Heart left ventricle (tissue), 16 donors: Measurements from ENCODE around the gene SUGCT. TPM values are rescaled to one million over a fixed set of nuclear protein-coding genes. Genes with fewer than 3 reads are reported as not detected.

Experiments
- ATAC-seq, 4 donors: fragments of 200-7000 bp; cut with Tn5 transposase; one replicate each; pipeline ENCODE4 v1.9.1; 2020 to 2022; ENCODE audit warnings: moderate library complexity in 4 of 4, mild to moderate bottlenecking in 3 of 4, moderate number of reproducible peaks in 1 of 4
- DNase-seq, 5 donors: peaks; one replicate each; pipeline ENCODE4 v3.0.0-alpha.2; 2020
- H3K27ac ChIP-seq, 12 donors: fragments of 200-600 bp; sonication (generic) in 4 of 12; one replicate each; pipeline versions ENCODE4 v1.5.0 to v1.8.0; 2016 to 2022; ENCODE audit warnings: mild to moderate bottlenecking in 2 of 12
- H3K27me3 ChIP-seq, 9 donors: fragments of 200-600 bp; sonication (generic) in 2 of 9; one replicate each; pipeline versions ENCODE4 v1.5.1 to v1.8.0; 2016 to 2022; ENCODE audit warnings: mild to moderate bottlenecking in 3 of 9
- H3K36me3 ChIP-seq, 9 donors: fragments of 200-600 bp; sonication (generic) in 2 of 9; one replicate each; pipeline versions ENCODE4 v1.5.0 to v1.8.0; 2018 to 2022; ENCODE audit warnings: mild to moderate bottlenecking in 2 of 9
- H3K4me1 ChIP-seq, 12 donors: fragments of 200-600 bp; sonication (generic) in 4 of 12; one replicate each; pipeline versions ENCODE4 v1.5.0 to v1.8.0; 2016 to 2022; ENCODE audit warnings: mild to moderate bottlenecking in 3 of 12
- H3K4me3 ChIP-seq, 12 donors: fragments of 200-600 bp; sonication (generic) in 4 of 12; one replicate each; pipeline versions ENCODE4 v1.5.0 to v1.8.0; 2017 to 2022; ENCODE audit warnings: mild to moderate bottlenecking in 9 of 12, moderate library complexity in 4 of 12
- H3K9me3 ChIP-seq, 12 donors: fragments of 200-600 bp; sonication (generic) in 4 of 12; one replicate each; pipeline versions ENCODE4 v1.5.0 to v1.8.0; 2016 to 2022; ENCODE audit warnings: mild to moderate bottlenecking in 1 of 12
- POLR2A ChIP-seq, 2 donors: fragments of 450-650 bp; IDR thresholded peaks; one replicate each; pipeline ENCODE4 v1.6.1; 2017; ENCODE audit warnings: antibody characterized with exemption in 2 of 2, mild to moderate bottlenecking in 2 of 2, moderate library complexity in 2 of 2
- WGBS, 4 donors: extraction: QIAGEN DNeasy Blood & Tissue Kit in 2 of 4; methylation state at CpG; one replicate each; pipeline versions ENCODE4 v1.1.5 to v1.1.7; 2013 to 2018; 5-methylcytosine and 5-hydroxymethylcytosine counted together
- intact Hi-C, 10 donors: fragments of 100-400 bp; cut with DNase I; formaldehyde crosslinking; loops; one replicate each; pipeline versions ENCODE4 v1.11.1 to v1.14.2; 2022
- polyA plus RNA-seq, 2 donors: library from polyadenylated mRNA; stranded (reverse); fragments of 200-250 nt; gene quantifications; one replicate each; pipeline ENCODE4 v1.2.3, GENCODE V29; 2013
- total RNA-seq, 9 donors: library from RNA; depleted of rRNA in 2 of 9; stranded (reverse); fragments of >200 nt in 2 of 9; fragmentation: NEBNext Ultra II Directional in 3 of 9; extraction: Animal tissue kit (Norgen Biotek cat#: 25700) in 3 of 9; gene quantifications; one replicate each; pipeline versions ENCODE4 v1.1.0 to v1.2.4, GENCODE V29; 2016 to 2023
- TF ChIP-seq, protein P1 (sequence below), 12 donors: fragments of 200-600 bp; sonication (generic) in 4 of 12; IDR thresholded peaks; one replicate each; pipeline versions ENCODE4 v1.5.0 to v1.8.0; 2018 to 2022; ENCODE audit warnings: antibody characterized with exemption in 12 of 12, mild to moderate bottlenecking in 5 of 12
- donor health status: ischemic (EF 13 %, LVEDD 7.1; RV severe dilation, severe dysfunction).
- donor health status: healthy with polysubstance abuse.
- donor health status: DM: no; HTN: yes; CAD: no.
- donor health status: DM: no; HTN: no; CAD: no.
- donor health status: ischemic (EF 25% LVEDD 6.9; RV normal size, moderate dysfunction).
- donor health status: ischemic (EF 25% LVEDD 5.7; RV mildly dilated, moderate dysfunction).
- donor health status: healthy.
- donor health status: DM: yes; HTN: yes; CAD: no.
- donor health status: ischemic (EF 35%, LVEDD 5.7; RV mildly dilated, moderate dysfunction).
- donor health status: nonischemic (EF 11% LVEDD 7.7; RV severe dilation, severe dysfunction).
- donor health status: DM: yes; HTN: yes; CAD: no.
- donor health status: PGD.
- donor health status: ischemic (EF 29% LVEDD 5.4; RV normal size, mild dysfunction).
- donor health status: nonischemic (EF 23%, LVEDD 6.1; RV moderate dilation, normal function).

Gene SUGCT
- total and polyA plus RNA-seq, 11 donors: 1.4 to 7.6 (median 4.4) TPM

DNA sequence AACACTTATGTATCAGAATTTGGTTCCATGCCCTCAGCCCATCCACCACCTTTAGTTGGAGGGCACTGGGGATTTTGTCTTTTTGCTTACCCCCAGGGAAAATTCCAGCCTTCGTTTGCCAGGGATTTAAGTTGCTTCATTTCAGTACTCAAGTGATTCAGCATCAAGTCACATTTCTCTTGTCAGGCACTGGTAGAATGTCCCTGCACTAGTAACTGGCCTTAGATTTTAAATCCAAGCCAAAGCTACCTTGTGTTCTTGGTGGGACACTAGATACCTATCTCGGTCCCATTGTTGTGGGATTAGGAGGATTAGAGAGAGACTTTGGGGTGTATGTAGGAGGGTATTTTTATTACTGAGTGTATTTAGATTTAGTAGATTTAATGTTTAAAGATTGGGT lies 613.1 kb downstream of the SUGCT start:
- H3K4me1 ChIP-seq: no peaks in the 10 kb centered on the region
- ATAC-seq: no peak
- intact Hi-C loops: no loop called here
- H3K9me3 ChIP-seq: no peaks in the 10 kb centered on the region
- no peak overlapping the region for H3K27ac ChIP-seq
- H3K36me3 ChIP-seq: no peaks in the 10 kb centered on the region
- DNase-seq: no peak
- no peak overlapping the region for H3K4me3 ChIP-seq
- TF ChIP-seq, protein P1, sequence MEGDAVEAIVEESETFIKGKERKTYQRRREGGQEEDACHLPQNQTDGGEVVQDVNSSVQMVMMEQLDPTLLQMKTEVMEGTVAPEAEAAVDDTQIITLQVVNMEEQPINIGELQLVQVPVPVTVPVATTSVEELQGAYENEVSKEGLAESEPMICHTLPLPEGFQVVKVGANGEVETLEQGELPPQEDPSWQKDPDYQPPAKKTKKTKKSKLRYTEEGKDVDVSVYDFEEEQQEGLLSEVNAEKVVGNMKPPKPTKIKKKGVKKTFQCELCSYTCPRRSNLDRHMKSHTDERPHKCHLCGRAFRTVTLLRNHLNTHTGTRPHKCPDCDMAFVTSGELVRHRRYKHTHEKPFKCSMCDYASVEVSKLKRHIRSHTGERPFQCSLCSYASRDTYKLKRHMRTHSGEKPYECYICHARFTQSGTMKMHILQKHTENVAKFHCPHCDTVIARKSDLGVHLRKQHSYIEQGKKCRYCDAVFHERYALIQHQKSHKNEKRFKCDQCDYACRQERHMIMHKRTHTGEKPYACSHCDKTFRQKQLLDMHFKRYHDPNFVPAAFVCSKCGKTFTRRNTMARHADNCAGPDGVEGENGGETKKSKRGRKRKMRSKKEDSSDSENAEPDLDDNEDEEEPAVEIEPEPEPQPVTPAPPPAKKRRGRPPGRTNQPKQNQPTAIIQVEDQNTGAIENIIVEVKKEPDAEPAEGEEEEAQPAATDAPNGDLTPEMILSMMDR (IDR thresholded peaks at IDR 0.05): no peak
- no peak for TF ChIP-seq POLR2A (IDR thresholded peaks at IDR 0.05)
- no peaks in the 10 kb centered on the region for H3K27me3 ChIP-seq
- 71 to 80% (median 77%) methylated on average over 2 of the region's 2 CpGs for WGBS, 4 donors

DNA sequence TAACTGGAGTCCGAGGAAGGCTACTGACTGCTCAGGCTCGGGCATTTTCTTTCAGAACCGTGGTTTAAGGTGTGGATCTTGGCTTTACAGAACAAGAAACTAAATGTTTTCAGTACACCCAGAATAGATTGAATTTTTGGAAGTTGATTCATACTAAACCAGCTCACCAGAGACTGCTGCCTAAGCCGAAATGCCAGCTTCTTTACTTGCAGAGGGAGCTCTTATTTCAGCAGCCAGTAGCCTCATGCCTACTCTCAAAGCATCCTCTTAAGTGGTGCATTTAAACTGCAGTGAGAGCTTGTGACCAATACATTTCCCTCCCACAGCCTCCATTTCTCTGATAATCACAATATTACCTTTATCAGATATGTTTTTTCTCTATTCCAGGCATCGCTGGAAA lies 615.1 kb downstream of the SUGCT start:
- 93 to 97% (median 95%) methylated on average over 5 of the region's 5 CpGs for whole genome bisulfite sequencing, 4 donors
- H3K27ac ChIP-seq: no peak overlapping the region
- ATAC-seq: no peak

DNA sequence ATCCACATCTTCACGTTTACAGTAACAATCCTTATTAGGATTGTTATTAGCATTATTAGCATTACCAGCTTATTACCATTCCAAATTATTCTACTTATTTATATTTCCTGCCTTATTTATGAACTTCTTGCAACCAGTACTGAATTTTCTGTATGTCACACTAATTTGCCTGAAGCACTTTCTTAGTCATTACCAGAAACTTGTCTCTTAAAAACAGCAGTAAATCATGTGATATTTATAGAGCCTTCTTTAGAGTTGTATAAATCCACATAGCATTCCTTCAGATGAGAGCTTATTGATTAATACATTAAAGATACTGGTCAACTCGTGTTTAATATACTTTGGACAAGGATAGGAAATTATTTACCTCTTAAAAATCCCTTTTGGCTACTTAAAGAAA lies 618.6 kb downstream of the SUGCT start:
- DNase-seq (no peak), ATAC-seq (no peak)
- no peak overlapping the region for H3K27ac ChIP-seq
- no peak overlapping the region for H3K4me3 ChIP-seq
- no peaks in the 10 kb centered on the region for H3K27me3 ChIP-seq
- no peak for TF ChIP-seq POLR2A (IDR thresholded peaks at IDR 0.05)
- 80 to 85% (median 83%) methylated on average over 2 of the region's 2 CpGs for WGBS, 4 donors
- H3K36me3 ChIP-seq: no peaks in the 10 kb centered on the region
- intact Hi-C loops: no loop called here
- no peaks in the 10 kb centered on the region for H3K9me3 ChIP-seq
- no peaks in the 10 kb centered on the region for H3K4me1 ChIP-seq

More for the DNA sequence above, 615.1 kb downstream of the SUGCT start:
- intact Hi-C loops: no loop called here
- DNase-seq: no peak
- Histone ChIP-seq H3K4me3 (no peak overlapping the region), H3K27me3 (no peaks in the 10 kb centered on the region), H3K4me1 (no peaks in the 10 kb centered on the region), H3K9me3 (no peaks in the 10 kb centered on the region), H3K36me3 (no peaks in the 10 kb centered on the region)
- TF ChIP-seq, protein P1 (IDR thresholded peaks at IDR 0.05): no peak
- TF ChIP-seq POLR2A (IDR thresholded peaks at IDR 0.05): no peak

DNA sequence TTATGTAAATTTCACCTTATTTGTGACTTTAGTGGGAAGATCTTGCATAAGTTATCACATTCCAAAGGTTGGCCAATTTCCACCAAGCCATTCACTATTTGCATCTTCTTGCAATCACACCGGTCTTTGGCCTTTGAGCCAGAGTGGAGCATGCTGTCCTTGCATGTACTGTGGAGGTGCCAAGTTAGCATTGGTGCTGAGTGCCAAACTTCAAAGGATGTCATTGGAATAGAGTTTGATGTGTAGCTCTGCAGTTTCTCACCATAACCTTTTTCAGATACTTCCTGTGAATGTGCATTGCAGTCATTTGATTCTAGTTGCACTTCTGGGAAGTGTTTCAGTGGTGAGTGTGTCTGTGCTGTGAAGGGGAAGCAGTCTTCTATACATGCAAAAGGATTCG lies 620.6 kb downstream of the SUGCT start:
- peak in 2 of 4 donors; percentile 34 to 51 for ATAC-seq
- WGBS, 4 donors: 65 to 77% (median 73%) methylated on average over 2 of the region's 2 CpGs
- no peaks in the 10 kb centered on the region for H3K9me3 ChIP-seq
- intact Hi-C loops: no loop called here
- no peaks in the 10 kb centered on the region for H3K4me1 ChIP-seq
- no peak for DNase-seq
- no peak overlapping the region for H3K27ac ChIP-seq
- TF ChIP-seq POLR2A (IDR thresholded peaks at IDR 0.05): no peak
- TF ChIP-seq, protein P1 (IDR thresholded peaks at IDR 0.05): no peak
- no peaks in the 10 kb centered on the region for H3K36me3 ChIP-seq
- no peak overlapping the region for H3K4me3 ChIP-seq
- no peaks in the 10 kb centered on the region for H3K27me3 ChIP-seq

DNA sequence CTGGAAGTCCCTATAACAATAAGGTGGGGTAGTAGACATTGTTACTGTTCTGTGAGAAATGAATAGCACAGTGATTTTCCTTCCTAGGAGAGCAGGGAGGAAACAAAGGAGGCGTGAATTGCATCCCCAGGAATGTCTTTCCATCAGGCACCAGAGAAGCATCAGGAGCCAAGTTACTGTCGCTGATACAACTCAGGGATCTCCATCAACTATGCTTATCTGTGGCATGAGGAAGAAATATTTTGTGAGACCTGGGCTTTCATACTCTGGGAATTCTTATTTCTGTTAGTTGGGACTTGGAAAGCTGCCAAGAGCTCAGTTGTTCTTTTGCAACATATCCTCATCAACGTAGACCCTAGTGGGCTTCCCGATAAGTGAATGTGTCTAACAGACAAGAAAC lies 622.3 kb downstream of the SUGCT start:
- 48 to 78% (median 69%) methylated on average over 4 of the region's 4 CpGs for WGBS, 4 donors
- TF ChIP-seq, protein P1 (IDR thresholded peaks at IDR 0.05): no peak
- no peak for TF ChIP-seq POLR2A (IDR thresholded peaks at IDR 0.05)
- no peaks in the 10 kb centered on the region for H3K27me3 ChIP-seq
- H3K4me1 ChIP-seq: no peaks in the 10 kb centered on the region
- no peak overlapping the region for H3K27ac ChIP-seq
- H3K36me3 ChIP-seq: no peaks in the 10 kb centered on the region
- intact Hi-C loops: no loop called here
- H3K9me3 ChIP-seq: no peaks in the 10 kb centered on the region
- no peak for DNase-seq
- ATAC-seq: no peak
- no peak overlapping the region for H3K4me3 ChIP-seq
